Endothelial cell of umbilical vein (primary cell): ENCODE results near the gene CYBC1. TPM values are rescaled to one million over a fixed set of nuclear protein-coding genes. Genes with fewer than 3 reads are reported as not detected.

Experiments
- BruUV-seq: library from RNA; stranded (reverse); fragments of 400-500 nt; replicated peaks from 2 replicates; lab custom pipeline; 2021; lab: Mats Ljungman, UMichigan
- CTCF ChIA-PET: fragments of 300-600, 350-600 bp; sonication (Branson Sonifier 250); formaldehyde crosslinking; loops from one replicate; lab custom pipeline; 2021; ENCODE audit warnings: antibody characterized with exemption, inconsistent platforms; lab: Charles Lee
- POLR2A ChIA-PET: fragments of 300-600, 350-600 bp; sonication (Branson Sonifier 250); formaldehyde crosslinking; loops from one replicate; lab custom pipeline; 2021; ENCODE audit warnings: antibody characterized with exemption, inconsistent platforms; lab: Charles Lee
- DNase-seq: peaks from one replicate; pipeline ENCODE4 v3.0.0-alpha.2; 2011; ENCODE audit warnings: low read depth, low spot score
- FAIRE-seq: peaks from 2 replicates; lab custom pipeline; 2011; peaks lifted over from hg19 to GRCh38; lab: Jason Lieb, UNC
- H2AFZ ChIP-seq: 2 replicates; pipeline ENCODE4 v1.6.0; 2012; ENCODE audit warnings: low read depth, low read length, control low read depth, inconsistent platforms
- H3K27ac ChIP-seq: 2 replicates; pipeline ENCODE4 v1.5.1; 2011; ENCODE audit warnings: low read depth, mild to moderate bottlenecking, control low read depth, low read length, moderate library complexity; ENCODE audit not compliant: insufficient read depth
- H3K27me3 ChIP-seq, 2 experiments: 2 replicates each; pipeline versions ENCODE4 v1.6.0 to v1.6.1; 2011; ENCODE audit warnings: low read length in 2 of 2, mixed read lengths in 1 of 2; ENCODE audit not compliant: control insufficient read depth in 2 of 2, insufficient read depth in 2 of 2
- H3K36me3 ChIP-seq, 2 experiments: 2 replicates in 1 of 2; 3 replicates in 1 of 2; pipeline ENCODE4 v1.5.1; 2011; ENCODE audit warnings: low read length in 2 of 2, mild to moderate bottlenecking in 1 of 2, moderate library complexity in 1 of 2; ENCODE audit not compliant: control insufficient read depth in 2 of 2, insufficient read depth in 2 of 2; ENCODE audit errors: extremely low read depth in 1 of 2
- H3K4me1 ChIP-seq: 3 replicates; pipeline ENCODE4 v1.5.1; 2011; ENCODE audit warnings: mild to moderate bottlenecking, low read length; ENCODE audit not compliant: control insufficient read depth, insufficient read depth; ENCODE audit errors: extremely low read depth
- H3K4me2 ChIP-seq: 2 replicates; pipeline ENCODE4 v1.6.1; 2011; ENCODE audit warnings: low read length, control low read depth, mixed read lengths; ENCODE audit not compliant: insufficient read depth
- H3K4me3 ChIP-seq, 3 experiments: fragments of 200-600 bp in 1 of 3; sonication (generic), shearing (Covaris generic) in 1 of 3; replicated peaks in 1 of 3; 2 replicates each; pipeline ENCODE4 v1.5.1; 2011 to 2016; ENCODE audit warnings: control low read depth in 3 of 3, low read length in 3 of 3, mild to moderate bottlenecking in 2 of 3, inconsistent platforms in 1 of 3, low read depth in 1 of 3, moderate library complexity in 1 of 3; ENCODE audit not compliant: insufficient read depth in 1 of 3
- H3K79me2 ChIP-seq: 2 replicates; pipeline ENCODE4 v1.6.0; 2012; ENCODE audit warnings: low read length, inconsistent platforms; ENCODE audit not compliant: control insufficient read depth, insufficient read depth
- H3K9ac ChIP-seq: replicated peaks from 2 replicates; pipeline ENCODE3; 2011; ENCODE audit warnings: low read length, control low read depth; ENCODE audit not compliant: insufficient read depth; ENCODE audit errors: extremely low read depth
- H3K9me1 ChIP-seq: replicated peaks from 3 replicates; pipeline ENCODE4 v1.6.0; 2011; ENCODE audit warnings: mild to moderate bottlenecking, low read length; ENCODE audit not compliant: control insufficient read depth, insufficient read depth; ENCODE audit errors: extremely low read depth
- H3K9me3 ChIP-seq: replicated peaks from 2 replicates; pipeline ENCODE4 v1.5.1; 2012; ENCODE audit warnings: low read length, inconsistent platforms; ENCODE audit not compliant: control insufficient read depth, insufficient read depth
- H4K20me1 ChIP-seq: replicated peaks from 2 replicates; pipeline ENCODE3; 2011; ENCODE audit warnings: mild to moderate bottlenecking, low read length; ENCODE audit not compliant: control insufficient read depth, insufficient read depth; ENCODE audit errors: extremely low read depth
- EZH2 ChIP-seq: IDR thresholded peaks from 2 replicates; pipeline ENCODE4 v1.6.1; 2012; ENCODE audit warnings: borderline replicate concordance, low read depth, mild to moderate bottlenecking, moderate library complexity, low read length, inconsistent platforms; ENCODE audit not compliant: severe bottlenecking
- FOS ChIP-seq: IDR thresholded peaks from 2 replicates; pipeline ENCODE4 v1.6.1; 2011; ENCODE audit warnings: mild to moderate bottlenecking, low read length, moderate library complexity, borderline replicate concordance; ENCODE audit not compliant: insufficient read depth
- GATA2 ChIP-seq: IDR thresholded peaks from 2 replicates; pipeline ENCODE4 v1.7.0; 2011; ENCODE audit warnings: low read depth, mild to moderate bottlenecking, moderate library complexity, mixed read lengths, low read length; ENCODE audit not compliant: insufficient read length, insufficient read depth
- JUN ChIP-seq: IDR thresholded peaks from 2 replicates; pipeline ENCODE4 v1.6.1; 2011; ENCODE audit warnings: borderline replicate concordance, low read depth; ENCODE audit not compliant: insufficient read length, insufficient read depth
- MYC ChIP-seq: IDR thresholded peaks from one replicate; pipeline ENCODE4 v1.6.1; 2011; ENCODE audit warnings: mild to moderate bottlenecking, low read depth, low read length
- POLR2AphosphoS5 ChIP-seq: IDR thresholded peaks from 2 replicates; pipeline ENCODE4 v1.6.1; 2012; ENCODE audit warnings: low read depth, mild to moderate bottlenecking, control low read depth, low read length, moderate library complexity; ENCODE audit not compliant: insufficient read depth
- dilution Hi-C: fragments of 300-500 bp; cut with MboI; formaldehyde crosslinking; loops from one replicate; pipeline ENCODE4 v1.15.0; 2019; ENCODE audit warnings: low sequenced_read_pairs; ENCODE audit not compliant: extremely low pct_ligation_motif_present
- intact Hi-C: fragments of 100-400 bp; cut with micrococcal nuclease; formaldehyde crosslinking; loops from one replicate; pipeline ENCODE4 v1.10.0; 2022
- polyA plus RNA-seq, 4 experiments: library from polyadenylated mRNA; depleted of rRNA in 3 of 4; stranded (reverse) in 3 of 4; unstranded in 1 of 4; fragments of >200 nt; gene quantifications; 2 replicates each; pipeline versions ENCODE4 v1.2.1 to v1.2.3, GENCODE V29; 2011 to 2012; ENCODE audit warnings: missing spikeins in 1 of 4
- total RNA-seq: library from RNA; stranded (reverse); gene quantifications from 2 replicates; pipeline ENCODE4 v1.2.3, GENCODE V29; 2021
- TF ChIP-seq, protein P1 (sequence below), 2 donors: IDR thresholded peaks; 1 replicate in 1 of 2; 2 replicates in 1 of 2; pipeline ENCODE4 v1.5.1; 2011; ENCODE audit warnings: low read length in 2 of 2, mild to moderate bottlenecking in 2 of 2, moderate library complexity in 2 of 2, control low read depth in 1 of 2, inconsistent platforms in 1 of 2, low read depth in 1 of 2; ENCODE audit not compliant: insufficient read depth in 1 of 2; ENCODE audit errors: extremely low read depth in 1 of 2

The CYBC1 gene
- total and polyA plus RNA-seq, 2 donors (not counting 3 experiments of a cell fraction or from before 2014, with no cell fraction given) = 71.8 to 81.5 TPM

- DNase-seq (peak; percentile 62), FAIRE-seq (peak; percentile 86)
- no peak for TF ChIP-seq FOS
- TF ChIP-seq, protein P1, sequence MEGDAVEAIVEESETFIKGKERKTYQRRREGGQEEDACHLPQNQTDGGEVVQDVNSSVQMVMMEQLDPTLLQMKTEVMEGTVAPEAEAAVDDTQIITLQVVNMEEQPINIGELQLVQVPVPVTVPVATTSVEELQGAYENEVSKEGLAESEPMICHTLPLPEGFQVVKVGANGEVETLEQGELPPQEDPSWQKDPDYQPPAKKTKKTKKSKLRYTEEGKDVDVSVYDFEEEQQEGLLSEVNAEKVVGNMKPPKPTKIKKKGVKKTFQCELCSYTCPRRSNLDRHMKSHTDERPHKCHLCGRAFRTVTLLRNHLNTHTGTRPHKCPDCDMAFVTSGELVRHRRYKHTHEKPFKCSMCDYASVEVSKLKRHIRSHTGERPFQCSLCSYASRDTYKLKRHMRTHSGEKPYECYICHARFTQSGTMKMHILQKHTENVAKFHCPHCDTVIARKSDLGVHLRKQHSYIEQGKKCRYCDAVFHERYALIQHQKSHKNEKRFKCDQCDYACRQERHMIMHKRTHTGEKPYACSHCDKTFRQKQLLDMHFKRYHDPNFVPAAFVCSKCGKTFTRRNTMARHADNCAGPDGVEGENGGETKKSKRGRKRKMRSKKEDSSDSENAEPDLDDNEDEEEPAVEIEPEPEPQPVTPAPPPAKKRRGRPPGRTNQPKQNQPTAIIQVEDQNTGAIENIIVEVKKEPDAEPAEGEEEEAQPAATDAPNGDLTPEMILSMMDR (IDR thresholded peaks at IDR 0.05; ENCODE audit: extremely low read depth in 1 of 2, insufficient read depth in 1 of 2, low read depth in 1 of 2, low read length in 2 of 2) = peak; percentile 45 to 67
- no peak for TF ChIP-seq GATA2
- TF ChIP-seq MYC = no peak
- TF ChIP-seq EZH2 = no peak
- no peak for TF ChIP-seq JUN
- TF ChIP-seq POLR2AphosphoS5 = peak; percentile 15
- H3K9ac ChIP-seq = no peak overlapping the region
- POLR2A ChIA-PET = no interaction called here
- no peak overlapping the region for H2AFZ ChIP-seq
- H3K27ac ChIP-seq = no peak overlapping the region
- no peaks in the 10 kb centered on the region for H3K79me2 ChIP-seq
- no peak overlapping the region for H3K4me3 ChIP-seq
- intact Hi-C loops = loop anchor here (1.0 to 10.0 kb wide), 4 partner anchors 62 to 380 kb away; partner anchors contain the start of genes DCXR and RAC3
- H4K20me1 ChIP-seq = no peaks in the 10 kb centered on the region
- no peaks in the 10 kb centered on the region for H3K27me3 ChIP-seq
- CTCF ChIA-PET = interaction anchor here (0.6 to 0.8 kb wide), 3 partner anchors 64 to 266 kb away, joined by 3 to 4 read pairs (median 3); no protein-coding TSS in a partner anchor
- peak overlapping the region; percentile 27 for H3K4me2 ChIP-seq
- no peaks in the 10 kb centered on the region for H3K9me1 ChIP-seq
- H3K4me1 ChIP-seq = peaks cover 12% of the 10 kb centered on the region
- dilution Hi-C loops = no loop called here
- BruUV-seq = no TSS peak
- no peaks in the 10 kb centered on the region for H3K36me3 ChIP-seq
- no peaks in the 10 kb centered on the region for H3K9me3 ChIP-seq
Observed at GRCh38 chr17:82414548-82415281, 35.8 kb downstream of the CYBC1 start.
